K562 (cell line): ENCODE measurements around the gene RAB6B. TPM values are rescaled to one million over a fixed set of nuclear protein-coding genes. Genes with fewer than 3 reads are reported as not detected.

Experiments
- BCOR ChIP-seq: fragments of 450-650 bp; IDR thresholded peaks from 2 replicates; pipeline ENCODE4 v1.6.1; 2016
- CBX8 ChIP-seq: fragments of 200-600 bp; sonication (generic); IDR thresholded peaks from 2 replicates; pipeline ENCODE4 v1.6.1; 2012; ENCODE audit warnings: borderline replicate concordance, mixed run types, low read depth, mild to moderate bottlenecking, moderate library complexity, mixed read lengths, low read length, control low read depth, inconsistent platforms; ENCODE audit not compliant: poor library complexity, severe bottlenecking; ENCODE audit errors: extremely low read depth
- CCAR2 ChIP-seq: fragments of 200-400 bp; formaldehyde crosslinking; IDR thresholded peaks from 2 replicates; pipeline ENCODE4 v1.6.1; 2017; ENCODE audit warnings: mild to moderate bottlenecking, low read depth, low read length
- DPF2 ChIP-seq: fragments of 450-650 bp; IDR thresholded peaks from 2 replicates; pipeline ENCODE4 v1.6.1; 2016
- ESRRA ChIP-seq: fragments of 450-650 bp; IDR thresholded peaks from 2 replicates; pipeline ENCODE4 v1.6.1; 2014; ENCODE audit warnings: low read depth, mild to moderate bottlenecking, moderate library complexity, borderline replicate concordance
- HMG20A ChIP-seq: fragments of 450-650 bp; formaldehyde crosslinking; conservative IDR thresholded peaks from 2 replicates; pipeline ENCODE4 v1.4.0; 2020; ENCODE audit warnings: mild to moderate bottlenecking, mixed read lengths
- HNRNPLL ChIP-seq: fragments of 200-400 bp; formaldehyde crosslinking; IDR thresholded peaks from 2 replicates; pipeline ENCODE4 v1.6.1; 2017; ENCODE audit warnings: low read length, low read depth, mild to moderate bottlenecking; ENCODE audit not compliant: poor library complexity, severe bottlenecking
- KDM1A ChIP-seq, 2 experiments: fragments of 450-650 bp; IDR thresholded peaks; 2 replicates each; pipeline ENCODE4 v1.6.1; 2016; ENCODE audit warnings: mild to moderate bottlenecking in 2 of 2
- MTA2 ChIP-seq: fragments of 450-650 bp; IDR thresholded peaks from 2 replicates; pipeline ENCODE4 v1.6.1; 2016; ENCODE audit warnings: low read depth
- MTA3 ChIP-seq: fragments of 450-650 bp; formaldehyde crosslinking; IDR thresholded peaks from 2 replicates; pipeline ENCODE4 v1.6.1; 2017; ENCODE audit warnings: mild to moderate bottlenecking, borderline replicate concordance
- SMARCE1 ChIP-seq: fragments of 450-650 bp; IDR thresholded peaks from 2 replicates; pipeline ENCODE4 v1.7.1; 2016; ENCODE audit warnings: mild to moderate bottlenecking
- TFAM ChIP-seq: fragments of 250-450 bp; sonication (Bioruptor Pico); conservative IDR thresholded peaks from 2 replicates; pipeline ENCODE4 v1.5.0; 2021; ENCODE audit warnings: mild to moderate bottlenecking, moderate library complexity
- ZNF140 ChIP-seq: fragments of 250-450 bp; sonication (Bioruptor Pico); IDR thresholded peaks from 2 replicates; pipeline ENCODE4 v1.8.0; 2021; ENCODE audit warnings: moderate library complexity, mild to moderate bottlenecking, inconsistent platforms
- ZNF347 ChIP-seq: fragments of 450-650 bp; formaldehyde crosslinking; IDR thresholded peaks from 2 replicates; pipeline ENCODE4 v1.4.0; 2020; ENCODE audit warnings: low read depth, mild to moderate bottlenecking, moderate library complexity
- ZNF57 ChIP-seq: fragments of 450-650 bp; formaldehyde crosslinking; IDR thresholded peaks from 2 replicates; pipeline ENCODE4 v1.4.0; 2020; ENCODE audit warnings: mild to moderate bottlenecking, moderate library complexity
- polyA plus RNA-seq, 8 experiments: library from polyadenylated mRNA; depleted of rRNA in 4 of 8; stranded (reverse) in 5 of 8; unstranded in 3 of 8; fragments of >200 nt; fragmentation: Nextera tagmentation in 2 of 8; fragmentation: Illumina TruSeq in 1 of 8; extraction: Ambion mirVana in 2 of 8; extraction: Trizol in 1 of 8; gene quantifications; 2 replicates each; pipeline versions ENCODE4 v1.2.1 to v1.2.3, GENCODE V29; 2011 to 2014; ENCODE audit warnings: inconsistent platforms in 1 of 8, missing spikeins in 1 of 8
- total RNA-seq, 7 experiments: library from RNA; depleted of rRNA in 6 of 7; stranded (reverse); fragments of >200 nt in 6 of 7; fragmentation: Illumina TruSeq in 2 of 7; extraction: Trizol in 2 of 7; gene quantifications; 2 replicates each; pipeline versions ENCODE4 v1.2.1 to v1.2.3, GENCODE V29; 2011 to 2021; ENCODE audit warnings: low replicate concordance in 1 of 7
- TF ChIP-seq, protein P1 (sequence below): fragments of 250-450 bp; sonication (Bioruptor Pico); IDR thresholded peaks from 2 replicates; pipeline ENCODE4 v1.5.0; 2021; ENCODE audit warnings: mild to moderate bottlenecking, borderline replicate concordance
- TF ChIP-seq, protein P2 (sequence below): fragments of 250-450 bp; sonication (Bioruptor Pico); IDR thresholded peaks from 2 replicates; pipeline ENCODE4 v1.4.0; 2020; ENCODE audit warnings: borderline replicate concordance
- TF ChIP-seq, protein P3 (sequence below), 2 experiments: fragments of 450-650 bp in 1 of 2; IDR thresholded peaks; 2 replicates each; pipeline ENCODE4 v1.6.1; 2011 to 2017; ENCODE audit warnings: low read depth in 2 of 2, antibody characterized with exemption in 1 of 2, borderline replicate concordance in 1 of 2, low read length in 1 of 2, mild to moderate bottlenecking in 1 of 2, mixed read lengths in 1 of 2; ENCODE audit not compliant: control insufficient read depth in 1 of 2
- TF ChIP-seq, protein P4 (sequence below), 2 experiments: fragments of 250-450 bp in 1 of 2; fragments of 450-650 bp in 1 of 2; sonication (Bioruptor Pico) in 1 of 2; IDR thresholded peaks; 2 replicates each; pipeline versions ENCODE4 v1.6.1 to v1.8.0; 2016 to 2021; ENCODE audit warnings: mild to moderate bottlenecking in 2 of 2, moderate library complexity in 2 of 2, missing compliant biosample characterization in 1 of 2, missing genetic modification characterization in 1 of 2

Gene RAB6B
- total and polyA plus RNA-seq, 9 of the 15 experiments (the other 6 are each of a cell fraction or from before 2014, with no cell fraction given) = 0.60 to 18.1 (median 1.5) TPM

DNA sequence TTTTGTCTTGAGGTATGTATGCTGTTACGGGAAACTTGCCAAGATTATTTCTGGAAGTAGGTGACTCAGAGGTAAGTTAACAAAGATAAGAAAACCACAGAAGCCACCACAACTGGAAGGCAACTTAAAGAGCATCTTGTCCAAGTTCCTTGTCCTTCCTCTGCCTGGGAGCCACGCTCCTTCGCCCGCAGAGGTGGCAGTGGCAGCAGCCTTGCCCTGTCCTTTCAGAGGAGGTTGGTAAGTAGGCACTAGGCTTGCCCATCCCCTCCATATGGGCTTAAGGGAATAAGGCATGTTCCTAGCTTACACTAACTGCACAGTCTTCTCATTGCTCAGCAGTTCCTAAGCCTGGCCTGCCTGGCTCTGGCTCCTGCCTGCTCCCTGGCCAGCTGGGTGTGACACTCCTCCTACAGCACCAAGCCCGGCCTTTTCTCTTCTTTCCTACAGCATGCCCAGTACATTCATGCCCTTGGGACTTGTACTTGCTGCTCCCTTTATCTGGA lies 48.0 kb upstream of the RAB6B start (continued):
- no peak for TF ChIP-seq HMG20A
- TF ChIP-seq KDM1A (IDR thresholded peaks at IDR 0.05) = peak; percentile 93 to 95
- TF ChIP-seq, protein P1, sequence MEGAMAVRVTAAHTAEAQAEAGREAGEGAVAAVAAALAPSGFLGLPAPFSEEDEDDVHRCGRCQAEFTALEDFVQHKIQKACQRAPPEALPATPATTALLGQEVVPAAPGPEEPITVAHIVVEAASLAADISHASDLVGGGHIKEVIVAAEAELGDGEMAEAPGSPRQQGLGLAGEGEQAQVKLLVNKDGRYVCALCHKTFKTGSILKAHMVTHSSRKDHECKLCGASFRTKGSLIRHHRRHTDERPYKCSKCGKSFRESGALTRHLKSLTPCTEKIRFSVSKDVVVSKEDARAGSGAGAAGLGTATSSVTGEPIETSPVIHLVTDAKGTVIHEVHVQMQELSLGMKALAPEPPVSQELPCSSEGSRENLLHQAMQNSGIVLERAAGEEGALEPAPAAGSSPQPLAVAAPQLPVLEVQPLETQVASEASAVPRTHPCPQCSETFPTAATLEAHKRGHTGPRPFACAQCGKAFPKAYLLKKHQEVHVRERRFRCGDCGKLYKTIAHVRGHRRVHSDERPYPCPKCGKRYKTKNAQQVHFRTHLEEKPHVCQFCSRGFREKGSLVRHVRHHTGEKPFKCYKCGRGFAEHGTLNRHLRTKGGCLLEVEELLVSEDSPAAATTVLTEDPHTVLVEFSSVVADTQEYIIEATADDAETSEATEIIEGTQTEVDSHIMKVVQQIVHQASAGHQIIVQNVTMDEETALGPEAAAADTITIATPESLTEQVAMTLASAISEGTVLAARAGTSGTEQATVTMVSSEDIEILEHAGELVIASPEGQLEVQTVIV = no peak
- TF ChIP-seq, protein P2, sequence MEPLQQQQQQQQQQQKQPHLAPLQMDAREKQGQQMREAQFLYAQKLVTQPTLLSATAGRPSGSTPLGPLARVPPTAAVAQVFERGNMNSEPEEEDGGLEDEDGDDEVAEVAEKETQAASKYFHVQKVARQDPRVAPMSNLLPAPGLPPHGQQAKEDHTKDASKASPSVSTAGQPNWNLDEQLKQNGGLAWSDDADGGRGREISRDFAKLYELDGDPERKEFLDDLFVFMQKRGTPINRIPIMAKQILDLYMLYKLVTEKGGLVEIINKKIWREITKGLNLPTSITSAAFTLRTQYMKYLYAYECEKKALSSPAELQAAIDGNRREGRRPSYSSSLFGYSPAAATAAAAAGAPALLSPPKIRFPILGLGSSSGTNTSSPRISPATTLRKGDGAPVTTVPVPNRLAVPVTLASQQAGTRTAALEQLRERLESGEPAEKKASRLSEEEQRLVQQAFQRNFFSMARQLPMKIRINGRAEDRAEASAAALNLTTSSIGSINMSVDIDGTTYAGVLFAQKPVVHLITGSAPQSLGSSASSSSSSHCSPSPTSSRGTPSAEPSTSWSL = no peak
- no peak for TF ChIP-seq ZNF57 (CRISPR knock-in tag)
- TF ChIP-seq MTA3 = no peak
- TF ChIP-seq, protein P3, sequence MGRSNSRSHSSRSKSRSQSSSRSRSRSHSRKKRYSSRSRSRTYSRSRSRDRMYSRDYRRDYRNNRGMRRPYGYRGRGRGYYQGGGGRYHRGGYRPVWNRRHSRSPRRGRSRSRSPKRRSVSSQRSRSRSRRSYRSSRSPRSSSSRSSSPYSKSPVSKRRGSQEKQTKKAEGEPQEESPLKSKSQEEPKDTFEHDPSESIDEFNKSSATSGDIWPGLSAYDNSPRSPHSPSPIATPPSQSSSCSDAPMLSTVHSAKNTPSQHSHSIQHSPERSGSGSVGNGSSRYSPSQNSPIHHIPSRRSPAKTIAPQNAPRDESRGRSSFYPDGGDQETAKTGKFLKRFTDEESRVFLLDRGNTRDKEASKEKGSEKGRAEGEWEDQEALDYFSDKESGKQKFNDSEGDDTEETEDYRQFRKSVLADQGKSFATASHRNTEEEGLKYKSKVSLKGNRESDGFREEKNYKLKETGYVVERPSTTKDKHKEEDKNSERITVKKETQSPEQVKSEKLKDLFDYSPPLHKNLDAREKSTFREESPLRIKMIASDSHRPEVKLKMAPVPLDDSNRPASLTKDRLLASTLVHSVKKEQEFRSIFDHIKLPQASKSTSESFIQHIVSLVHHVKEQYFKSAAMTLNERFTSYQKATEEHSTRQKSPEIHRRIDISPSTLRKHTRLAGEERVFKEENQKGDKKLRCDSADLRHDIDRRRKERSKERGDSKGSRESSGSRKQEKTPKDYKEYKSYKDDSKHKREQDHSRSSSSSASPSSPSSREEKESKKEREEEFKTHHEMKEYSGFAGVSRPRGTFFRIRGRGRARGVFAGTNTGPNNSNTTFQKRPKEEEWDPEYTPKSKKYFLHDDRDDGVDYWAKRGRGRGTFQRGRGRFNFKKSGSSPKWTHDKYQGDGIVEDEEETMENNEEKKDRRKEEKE (IDR thresholded peaks at IDR 0.05; ENCODE audit: borderline replicate concordance in 1 of 2, control insufficient read depth in 1 of 2, low read depth in 2 of 2, low read length in 1 of 2) = no peak
- TF ChIP-seq BCOR = peak; percentile 53; the same call in 1 of the 2 replicates
- peak; percentile 92; the same call in 1 of the 2 replicates for TF ChIP-seq ESRRA
- TF ChIP-seq TFAM = no peak
- no peak for TF ChIP-seq ZNF347 (CRISPR knock-in tag)
- TF ChIP-seq, protein P4, sequence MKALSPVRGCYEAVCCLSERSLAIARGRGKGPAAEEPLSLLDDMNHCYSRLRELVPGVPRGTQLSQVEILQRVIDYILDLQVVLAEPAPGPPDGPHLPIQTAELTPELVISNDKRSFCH (CRISPR knock-in tag; IDR thresholded peaks at IDR 0.05) = no peak
- TF ChIP-seq, protein P4 (tag; IDR thresholded peaks at IDR 0.05) = no peak
- TF ChIP-seq HNRNPLL = no peak
- 0 out of 2 replicates have a peak, but pooled peaks have one; percentile 37 for TF ChIP-seq MTA2
- TF ChIP-seq ZNF140 = no peak
- TF ChIP-seq DPF2 = peak; percentile 92
- peak; percentile 97 for TF ChIP-seq SMARCE1
- no peak for TF ChIP-seq CBX8
- TF ChIP-seq CCAR2 = no peak
